ENCODE data around the gene ZFHX3. TPM values are rescaled to one million over a fixed set of nuclear protein-coding genes. Genes with fewer than 3 reads are reported as not detected.

Gene ZFHX3
- total and polyA plus RNA-seq, 9 of the 15 experiments (the other 6 are each of a cell fraction or from before 2014, with no cell fraction given) = 0.01 to 0.23 (median 0.06) TPM; not detected in 4

DNA sequence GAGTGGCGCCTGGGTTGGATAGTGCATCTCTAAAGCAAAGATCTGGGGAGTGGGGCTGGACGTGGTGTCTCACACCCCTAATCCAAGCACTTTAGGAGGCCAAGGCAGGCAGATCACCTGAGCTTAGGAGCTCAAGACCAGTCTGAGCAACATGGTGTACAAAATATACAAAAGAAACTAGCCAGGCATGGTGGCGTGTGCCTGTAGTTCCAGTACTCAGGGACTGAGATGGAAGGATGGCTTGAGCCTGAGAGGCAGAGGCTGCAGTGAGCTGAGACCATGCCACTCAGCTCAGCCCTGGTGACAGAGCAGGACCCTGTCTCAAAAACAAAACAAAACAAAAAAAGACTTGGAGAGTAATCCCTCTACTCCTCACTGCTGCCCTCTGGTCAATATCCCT lies 96.0 kb downstream of the ZFHX3 start:
- 3% methylated on average over 3 of the region's 3 CpGs for WGBS (ENCODE audit: insufficient coverage, low coverage, missing lambda C conversion rate)
- TF ChIP-seq RB1 (IDR thresholded peaks at IDR 0.05; ENCODE audit: low read depth) (no peak), RERE (CRISPR knock-in tag; IDR thresholded peaks at IDR 0.05; ENCODE audit: borderline replicate concordance) (no peak), KLF10 (CRISPR knock-in tag; IDR thresholded peaks at IDR 0.05) (no peak), FUS (optimal IDR thresholded peaks at IDR 0.05; ENCODE audit: low read depth, low read length) (no peak), FOXK2 (conservative IDR thresholded peaks at IDR 0.05 in 1 of 2, IDR thresholded peaks at IDR 0.05 in 1 of 2; ENCODE audit: low read depth in 2 of 2) (no peak), FOXJ3 (CRISPR knock-in tag; IDR thresholded peaks at IDR 0.05) (no peak), ZSCAN29 (IDR thresholded peaks at IDR 0.05) (no peak), FOSL1 (tag; conservative IDR thresholded peaks at IDR 0.05) (no peak), FOXJ2 (tag; IDR thresholded peaks at IDR 0.05) (no peak), PBX2 (CRISPR knock-in tag; IDR thresholded peaks at IDR 0.05; ENCODE audit: low read depth) (no peak), PBX2 (tag; conservative IDR thresholded peaks at IDR 0.05; ENCODE audit: low read depth) (no peak)
- TF ChIP-seq, protein P1, sequence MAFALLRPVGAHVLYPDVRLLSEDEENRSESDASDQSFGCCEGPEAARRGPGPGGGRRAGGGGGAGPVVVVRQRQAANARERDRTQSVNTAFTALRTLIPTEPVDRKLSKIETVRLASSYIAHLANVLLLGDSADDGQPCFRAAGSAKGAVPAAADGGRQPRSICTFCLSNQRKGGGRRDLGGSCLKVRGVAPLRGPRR (CRISPR knock-in tag; IDR thresholded peaks at IDR 0.05) = no peak
- Histone ChIP-seq H3K79me2 (ENCODE audit: control insufficient read depth, insufficient read depth, low read length) (no peaks in the 10 kb centered on the region), H3K27me3 (ENCODE audit: control insufficient read depth in 2 of 2, insufficient read depth in 2 of 2, low read length in 2 of 2) (peaks cover 22 to 49% of the 10 kb centered on the region in 2 experiments; a peak in 4 of 5 replicates), H3K27ac (ENCODE audit: extremely low read depth, low read depth, low read length) (no peak overlapping the region), H2AFZ (ENCODE audit: low read depth, low read length) (no peak overlapping the region), H3K4me2 (ENCODE audit: insufficient read depth, low read length) (no peak overlapping the region), H3K4me3 (no peak overlapping the region), H3K9me3 (replicated peaks; ENCODE audit: control insufficient read depth, insufficient read depth, low read depth, low read length) (no peaks in the 10 kb centered on the region; the same call in 1 of the 2 replicates), H3K9me1 (ENCODE audit: control insufficient read depth, insufficient read depth, low read length) (no peaks in the 10 kb centered on the region), H3K4me1 (replicated peaks in 1 of 2; ENCODE audit: control insufficient read depth in 2 of 2, insufficient read depth in 2 of 2, low read length in 2 of 2) (no peaks in the 10 kb centered on the region), H4K20me1 (replicated peaks; ENCODE audit: control insufficient read depth, insufficient read depth, low read length) (no peaks in the 10 kb centered on the region), H3K9ac (ENCODE audit: insufficient read depth in 1 of 2, low read depth in 2 of 2, low read length in 2 of 2) (no peak overlapping the region), H3K36me3 (ENCODE audit: control insufficient read depth, insufficient read depth, low read length) (no peaks in the 10 kb centered on the region)
- no TSS peak for BruUV-seq (replicated peaks)
- ChIA-PET CTCF (ENCODE audit: low intra/inter-chr PET ratio) (no interaction called here), POLR2A (interaction anchor here (0.6 kb wide), 1 partner anchor 429 kb away, joined by 3 read pairs; no protein-coding TSS in a partner anchor)
- in situ Hi-C loops (cut with MboI) = no loop called here
- no peak for ATAC-seq
- no peak for FAIRE-seq
- intact Hi-C loops (cut with micrococcal nuclease) = no loop called here
- DNase-seq (ENCODE audit: extremely low read depth in 1 of 4, low spot score in 3 of 4) = no peak

All from K562 (cell line).